ENCODE measurements around the gene ATP6V0D1.
"Not testable (repeated sequence)": the region's sequence is repeated elsewhere in the genome, so short reads cannot be mapped to it uniquely, and the experiment has no call there.

ATP6V0D1 gene

DNA sequence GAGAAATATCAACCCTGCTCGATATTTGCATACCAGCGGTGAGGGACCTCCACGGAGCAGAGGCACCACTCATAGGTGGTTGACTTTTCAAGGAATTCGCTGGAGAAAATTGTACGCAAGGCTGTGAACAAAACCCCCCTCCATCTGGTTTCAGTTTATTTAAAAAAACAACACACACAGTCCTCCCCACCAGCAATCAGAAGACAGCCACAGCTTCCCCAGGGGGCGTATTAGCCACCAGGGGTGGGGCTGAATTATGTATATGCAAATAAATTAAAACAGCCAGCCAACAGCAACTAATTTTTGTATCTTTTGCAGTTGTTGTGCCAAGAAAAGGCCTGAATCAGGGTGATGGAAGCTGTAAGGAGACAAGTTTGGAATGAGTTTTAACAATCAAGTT lies 55.9 kb downstream of the ATP6V0D1 start:
- no peak for DNase-seq

DNA sequence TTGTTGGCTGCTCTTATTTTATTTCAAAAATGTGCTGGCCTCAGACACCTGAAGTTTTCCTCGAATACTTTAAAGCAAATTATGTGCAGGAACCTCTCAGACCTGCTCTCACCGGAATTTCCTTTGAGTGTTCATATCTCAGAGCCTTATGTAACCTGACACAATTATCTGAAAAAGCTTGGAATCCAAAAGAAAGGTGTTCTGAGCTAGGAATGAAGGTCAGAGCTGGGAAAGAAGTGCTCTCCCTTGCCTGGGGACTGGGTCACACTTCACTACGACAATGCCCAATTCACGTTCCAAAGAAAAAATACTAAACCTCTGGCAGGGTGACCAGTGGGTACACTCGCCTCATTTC lies 56.7 kb downstream of the ATP6V0D1 start:
- DNase-seq = no peak

DNA sequence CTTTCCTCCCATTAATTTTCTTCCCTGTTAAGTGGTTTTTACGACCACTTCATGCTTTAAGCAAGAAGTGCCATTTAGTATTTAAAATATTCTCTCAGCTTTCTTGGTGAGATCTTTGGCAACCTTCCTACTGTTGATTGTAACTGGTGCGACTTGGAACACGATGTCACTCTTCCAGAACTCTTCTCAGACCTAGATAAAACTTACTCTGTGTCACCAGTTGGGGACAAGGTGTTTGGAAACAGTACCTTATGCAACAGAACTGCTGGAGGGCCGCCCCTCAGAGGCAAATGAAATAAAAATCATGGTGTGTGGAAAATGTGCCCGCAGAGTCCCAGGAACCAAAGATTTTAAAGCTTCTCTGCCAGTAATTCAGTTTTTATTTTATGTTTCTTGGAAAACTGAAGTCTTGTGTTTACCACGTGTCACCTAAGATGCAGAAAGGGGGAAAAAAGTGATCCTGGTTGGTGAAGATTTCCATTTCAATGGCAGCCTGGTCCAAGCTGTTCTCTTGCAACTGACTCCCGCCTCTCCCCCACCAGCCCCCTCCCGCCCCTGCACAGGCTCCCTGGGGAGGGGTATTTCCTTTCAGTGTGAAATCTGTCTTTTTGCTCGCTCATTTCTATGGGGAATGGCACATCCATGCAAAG lies 57.2 kb downstream of the ATP6V0D1 start:
- DNase-seq = no peak

DNA sequence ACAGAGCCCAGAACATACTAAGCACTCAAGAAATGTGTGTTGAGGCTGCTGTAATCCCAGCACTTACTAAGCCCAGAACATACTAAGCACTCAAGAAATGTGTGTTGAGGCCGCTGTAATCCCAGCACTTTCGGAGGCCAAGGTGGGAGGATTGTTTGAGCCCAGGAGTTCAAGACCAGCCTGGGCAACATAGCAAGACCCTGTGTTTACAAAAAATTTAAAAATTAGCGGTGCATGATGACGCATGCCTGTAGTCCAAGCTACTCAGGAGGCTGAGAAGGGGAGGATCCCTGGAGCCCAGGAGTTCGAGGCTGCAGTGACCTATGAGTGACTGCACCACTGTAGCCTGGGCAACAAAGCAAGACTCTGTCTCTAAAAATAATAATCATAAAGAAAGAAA lies 57.9 kb downstream of the ATP6V0D1 start:
- DNase-seq = no peak

DNA sequence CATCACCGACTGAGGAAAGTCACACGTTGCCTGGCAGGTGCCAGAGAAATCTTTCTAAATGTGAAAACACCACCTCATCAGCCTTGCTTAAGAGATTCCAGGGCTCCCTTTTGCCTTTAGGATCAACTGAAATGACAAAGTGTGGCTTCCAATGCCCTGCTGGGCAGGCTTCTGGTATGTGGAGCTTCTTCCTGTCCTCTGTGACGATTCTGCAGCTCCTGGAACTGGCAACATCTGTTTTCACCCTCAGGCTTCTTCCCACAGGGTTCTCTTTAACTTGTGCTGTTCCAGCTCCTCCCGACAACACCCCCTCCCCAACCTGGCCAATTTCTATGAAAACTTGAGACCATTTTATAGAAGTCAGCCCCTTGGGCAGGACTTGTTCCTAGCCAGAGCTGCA lies 59.9 kb downstream of the ATP6V0D1 start:
- DNase-seq = no peak

DNA sequence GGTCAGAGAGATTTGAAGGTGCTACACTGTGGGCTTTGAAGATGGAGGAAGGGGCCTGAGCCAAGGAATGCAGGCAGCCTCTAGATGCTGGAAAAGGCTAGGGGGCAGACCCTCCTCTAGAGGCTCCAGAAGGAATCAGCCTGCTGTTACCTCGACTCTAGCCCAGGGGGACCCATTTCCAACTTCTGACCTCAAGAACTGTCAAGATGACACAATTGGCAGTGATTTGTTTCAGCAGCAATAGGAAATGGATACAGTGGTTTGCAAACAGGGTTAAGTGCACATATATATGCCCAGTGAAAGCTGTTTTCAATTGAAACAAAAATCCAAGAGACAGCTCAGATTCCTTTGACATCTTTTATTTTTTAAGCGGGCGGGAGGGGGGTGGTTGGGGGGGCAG lies 61.0 kb downstream of the ATP6V0D1 start:
- DNase-seq = no peak

DNA sequence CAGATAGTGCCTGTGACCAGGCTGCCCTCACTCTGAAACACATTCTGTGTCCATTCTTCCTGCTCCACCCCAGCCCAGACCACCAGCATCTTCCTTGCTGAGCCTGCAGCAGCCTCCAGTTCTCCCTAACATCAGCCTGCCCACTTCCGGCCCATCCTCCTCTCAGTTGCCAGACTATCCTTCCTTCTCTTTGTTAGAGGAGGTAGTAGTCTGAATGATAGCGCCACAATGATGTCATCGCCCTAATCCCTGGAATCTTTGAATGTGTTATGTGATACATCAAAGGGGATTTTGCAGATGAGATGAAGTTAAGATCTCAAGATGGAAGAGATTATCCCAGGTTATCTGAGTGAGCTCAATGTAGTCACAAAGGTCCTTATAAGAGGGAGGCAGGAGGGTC lies 61.5 kb downstream of the ATP6V0D1 start:
- no peak for DNase-seq

DNA sequence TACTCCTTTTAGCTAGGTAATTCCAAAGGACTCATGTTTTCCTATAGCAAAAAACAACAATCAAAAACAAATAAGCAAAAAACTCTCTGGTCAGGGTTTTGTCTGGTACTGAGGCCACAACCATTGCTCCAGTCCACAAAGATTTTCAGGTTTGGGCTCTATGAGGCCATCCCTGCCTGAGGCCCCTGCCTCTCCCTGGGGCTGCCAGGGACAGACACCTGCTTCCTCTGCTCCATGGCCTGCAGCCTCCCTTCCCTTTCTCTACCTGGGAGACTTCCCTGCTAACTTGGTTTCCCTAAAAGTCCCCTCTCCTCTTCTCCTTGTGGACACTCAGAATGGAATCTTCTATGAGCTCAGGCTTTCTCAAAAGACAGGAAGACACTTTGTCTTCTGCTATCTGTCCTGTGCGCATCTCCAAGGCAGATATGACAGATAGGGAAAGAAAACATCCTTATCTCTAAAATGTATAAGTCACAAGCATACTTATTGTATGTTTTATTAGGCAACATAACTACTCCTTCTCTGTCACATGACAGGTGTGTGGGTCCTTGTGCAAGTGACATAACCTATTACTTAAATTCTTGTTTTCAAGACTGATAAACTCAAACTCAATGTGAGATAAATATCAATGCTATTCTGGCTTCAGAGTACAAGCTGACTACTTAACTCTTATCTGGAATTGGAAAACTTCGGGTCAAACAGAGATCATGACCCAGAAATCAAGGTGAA lies 63.5 kb downstream of the ATP6V0D1 start:
- no peak for DNase-seq

DNA sequence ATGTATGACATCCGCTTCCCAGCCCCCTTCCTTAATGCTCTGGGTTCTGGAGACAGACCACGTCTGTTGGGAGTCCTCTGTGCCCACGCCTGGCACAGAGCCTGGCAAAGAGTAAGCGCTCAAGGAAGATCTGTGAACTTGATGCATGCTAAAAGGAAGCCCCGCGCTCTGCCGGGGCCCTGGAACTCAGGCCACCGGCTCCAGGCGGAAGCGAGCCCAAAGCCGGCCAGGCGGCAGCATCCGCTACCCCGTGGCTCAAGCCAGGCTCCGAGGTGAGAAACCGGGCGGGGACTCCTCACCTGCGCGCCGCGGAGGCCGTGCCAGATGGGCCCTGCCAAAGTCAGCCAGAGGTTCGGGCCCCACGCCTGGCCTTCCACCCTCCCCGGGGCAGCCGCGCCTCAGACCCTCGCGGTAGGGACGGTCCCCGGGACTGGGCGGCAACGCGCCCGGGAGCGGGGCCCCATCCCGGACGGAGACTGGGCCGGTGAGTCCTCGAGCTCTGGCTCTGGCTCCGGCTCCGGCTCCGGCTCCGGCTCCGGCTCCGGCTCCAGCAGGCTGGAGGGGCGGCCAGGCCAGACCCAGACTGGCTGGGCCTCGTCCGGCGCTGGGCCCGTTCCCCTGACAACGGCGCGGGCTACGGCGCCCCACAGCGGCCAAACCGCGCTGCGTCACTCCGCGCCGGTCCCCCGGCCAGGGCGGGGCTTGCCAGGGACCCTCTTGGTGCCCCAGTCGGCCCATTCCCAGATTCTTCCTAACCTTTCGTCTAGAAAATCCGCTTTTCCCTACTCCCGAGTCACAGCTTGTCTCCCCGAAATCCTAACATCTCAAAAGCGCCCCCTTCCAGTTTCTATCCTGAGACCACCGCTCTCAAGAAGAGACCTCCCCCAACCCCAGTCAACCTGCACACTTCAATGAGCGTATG lies 64.8 kb downstream of the ATP6V0D1 start, which contains the start of gene ZDHHC1:
TSS of gene ZDHHC1 (minus strand) at position 606 of the 922 bp plus-strand sequence. CDS start 8,702 bp downstream, outside the sequence.
- peak; percentile 88 for DNase-seq

DNA sequence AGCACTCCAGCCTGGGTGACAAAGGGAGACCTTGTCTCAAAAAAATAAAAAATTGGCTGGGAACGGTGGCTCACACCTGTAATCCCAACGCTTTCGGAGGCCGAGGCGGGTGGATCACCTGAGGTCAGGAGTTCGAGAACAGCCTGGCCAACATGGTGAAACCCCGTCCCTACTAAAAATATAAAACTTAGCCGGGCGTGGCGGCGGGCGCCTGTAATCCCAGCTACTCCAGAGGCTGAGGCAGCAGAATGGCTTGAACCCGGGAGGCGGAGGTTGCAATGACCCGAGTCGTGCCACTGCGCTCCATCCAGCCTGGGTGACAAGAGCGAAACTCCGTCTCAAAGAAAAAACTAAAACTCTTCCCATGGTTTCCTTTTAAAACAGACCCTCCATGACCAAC lies 65.5 kb downstream of the ATP6V0D1 start:
- DNase-seq = not testable (repeated sequence)

DNA sequence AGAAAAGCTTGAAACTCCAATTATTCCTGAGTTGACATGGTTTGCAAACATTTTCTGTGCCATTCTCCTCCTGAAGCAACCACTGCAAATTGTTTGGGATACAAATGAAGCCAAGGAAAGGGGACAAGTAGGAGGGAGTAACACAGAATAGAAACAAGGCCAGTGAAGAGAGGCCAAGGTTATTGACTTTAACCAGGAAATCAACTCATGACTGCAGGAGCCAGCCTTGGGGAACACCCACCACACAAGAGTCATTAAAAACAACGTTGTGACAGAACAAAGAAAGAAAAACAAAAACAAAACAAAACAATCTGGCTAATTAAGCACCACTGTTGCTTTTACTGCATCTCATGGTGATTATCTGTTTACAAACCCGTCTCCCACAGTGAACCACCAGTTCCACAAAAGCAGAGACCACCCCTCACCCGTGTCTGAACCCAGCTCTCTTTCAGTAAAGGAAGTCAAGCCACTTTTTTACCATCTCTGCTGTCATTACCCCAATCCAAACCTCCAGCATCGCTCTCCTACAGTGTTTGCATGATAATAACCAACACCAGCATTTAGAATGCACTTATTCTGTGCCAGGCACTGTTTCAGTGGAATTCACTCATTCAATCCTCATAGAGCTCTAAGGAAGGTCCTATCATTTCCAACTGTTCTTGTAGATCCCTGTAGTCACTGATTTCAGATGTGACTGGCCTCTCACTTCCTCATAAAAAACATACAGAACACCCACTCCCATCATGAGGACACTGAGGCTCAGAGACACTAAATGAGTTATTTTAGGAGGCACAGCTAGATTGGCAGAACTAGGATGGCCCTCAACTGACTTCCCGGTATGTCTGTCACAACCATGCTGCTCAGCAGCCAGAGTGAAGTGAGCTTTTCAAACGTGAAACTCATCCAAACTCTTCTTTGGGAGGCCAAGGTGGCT lies 66.7 kb downstream of the ATP6V0D1 start:
- DNase-seq = no peak

DNA sequence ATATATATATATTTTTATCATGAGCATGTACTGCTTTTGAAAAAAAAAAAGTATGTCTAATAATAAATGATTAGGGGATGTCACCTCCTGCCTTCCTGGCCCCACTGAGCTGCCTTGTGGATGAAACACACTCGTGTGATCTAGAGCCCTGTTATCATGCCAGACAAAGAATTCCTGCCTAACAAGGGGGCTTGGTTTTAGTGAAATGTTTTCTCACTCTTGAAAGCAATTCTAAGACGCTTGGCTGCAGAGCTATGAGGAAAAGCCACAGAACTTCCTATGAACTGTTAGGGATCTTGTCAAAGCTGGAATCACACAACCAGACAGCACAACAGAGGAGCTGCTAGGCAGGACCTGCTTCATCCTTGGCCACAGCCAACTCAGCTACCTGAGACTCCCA lies 68.7 kb downstream of the ATP6V0D1 start:
- no peak for DNase-seq

DNA sequence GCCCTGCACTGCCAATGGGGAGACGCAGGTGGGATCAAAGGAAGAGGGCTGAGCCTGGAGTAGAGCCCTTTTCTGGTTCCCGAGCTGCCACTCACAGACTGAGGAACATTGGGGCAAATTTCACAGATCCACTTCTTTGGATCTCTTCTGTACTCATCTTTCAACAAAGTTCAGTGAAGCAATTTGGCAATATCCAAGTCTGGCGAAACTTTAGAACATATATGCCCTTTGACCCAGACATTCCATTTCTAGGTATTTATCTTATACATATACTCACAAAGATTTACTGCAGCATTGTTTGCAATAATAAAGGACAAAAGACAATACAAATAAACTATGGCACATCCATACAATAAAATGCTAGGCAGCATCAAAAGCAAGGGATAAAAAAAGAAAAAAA lies 69.6 kb downstream of the ATP6V0D1 start:
- no peak for DNase-seq

DNA sequence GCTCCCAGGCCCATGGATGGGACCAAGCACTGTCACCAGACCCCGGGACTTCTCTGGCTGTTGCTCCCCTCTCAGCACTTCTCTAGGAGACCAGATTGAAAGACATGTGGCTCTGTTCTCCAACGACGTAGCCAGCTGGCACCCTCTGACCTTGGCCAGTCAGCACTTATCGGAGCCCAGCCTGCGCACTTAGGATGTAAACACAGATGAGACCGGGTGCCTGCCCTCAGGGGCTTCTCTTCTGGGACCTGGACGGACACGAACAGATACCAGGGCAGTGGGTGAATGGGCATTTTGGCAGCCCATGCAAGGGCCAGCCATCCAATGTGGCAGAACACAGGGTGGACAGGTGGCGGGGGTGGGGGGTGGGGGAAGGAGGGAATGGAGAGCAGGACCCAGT lies 71.3 kb downstream of the ATP6V0D1 start:
- DNase-seq = no peak

DNA sequence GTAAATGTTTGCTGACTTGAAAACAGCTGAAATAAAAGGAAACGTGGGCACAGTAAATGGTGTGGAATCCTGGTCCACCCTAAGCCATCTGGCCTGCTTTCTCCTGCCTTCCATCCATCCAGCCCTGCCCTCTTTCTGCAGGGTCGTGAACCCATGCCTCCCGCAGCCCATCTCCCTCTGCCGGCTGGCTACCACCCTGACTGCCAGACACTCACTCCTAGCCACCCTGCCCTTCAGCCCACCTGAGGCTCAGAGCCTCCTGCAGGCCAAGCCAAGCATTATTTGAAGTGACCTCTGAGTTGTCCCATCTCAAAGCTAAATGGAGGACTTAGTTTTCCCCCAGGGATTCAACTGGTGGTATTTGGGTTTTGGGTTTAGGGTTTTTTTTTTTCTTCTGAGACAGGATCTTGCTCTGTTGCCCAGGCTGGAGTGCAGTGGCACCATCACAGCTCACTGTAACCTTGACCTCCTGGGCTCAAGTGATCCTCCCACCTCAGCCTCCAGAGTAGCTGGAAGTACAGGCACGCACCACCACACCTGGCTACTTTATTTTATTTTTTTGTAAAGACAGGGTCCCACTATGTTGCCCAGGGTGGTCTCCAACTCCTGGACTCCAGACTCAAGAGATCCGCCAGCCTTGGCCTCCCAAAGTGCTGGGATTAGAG lies 73.0 kb downstream of the ATP6V0D1 start:
- no peak for DNase-seq

DNA sequence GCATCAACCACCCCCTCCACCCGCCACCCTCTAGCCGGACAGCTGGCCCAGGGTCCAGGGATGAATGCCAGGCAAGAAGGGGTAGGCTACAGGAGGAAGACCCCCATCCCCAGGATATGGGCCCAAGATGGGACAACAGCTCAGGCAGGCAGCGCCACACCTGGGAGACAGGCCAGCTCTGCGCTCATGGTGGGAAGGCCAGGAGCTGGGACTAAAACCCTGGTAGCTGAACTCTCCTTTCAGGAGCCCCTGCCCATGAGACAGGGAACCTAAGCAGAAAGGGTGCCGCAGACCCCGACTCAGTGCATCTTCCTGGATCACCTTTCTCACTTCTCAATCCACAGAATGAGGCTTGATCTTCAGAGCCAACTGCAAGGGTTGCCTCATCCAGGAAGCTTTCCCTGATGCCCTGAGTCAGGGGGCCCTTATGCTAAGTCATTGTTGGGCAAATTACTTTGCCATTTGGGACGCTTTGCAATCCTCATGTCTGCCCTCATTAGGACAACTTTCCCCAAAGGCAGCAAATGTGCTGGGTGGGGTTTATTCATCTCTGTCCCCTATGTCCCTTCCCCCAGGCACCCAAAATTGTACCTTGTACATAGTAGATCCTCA lies 73.7 kb downstream of the ATP6V0D1 start:
- DNase-seq = no peak

DNA sequence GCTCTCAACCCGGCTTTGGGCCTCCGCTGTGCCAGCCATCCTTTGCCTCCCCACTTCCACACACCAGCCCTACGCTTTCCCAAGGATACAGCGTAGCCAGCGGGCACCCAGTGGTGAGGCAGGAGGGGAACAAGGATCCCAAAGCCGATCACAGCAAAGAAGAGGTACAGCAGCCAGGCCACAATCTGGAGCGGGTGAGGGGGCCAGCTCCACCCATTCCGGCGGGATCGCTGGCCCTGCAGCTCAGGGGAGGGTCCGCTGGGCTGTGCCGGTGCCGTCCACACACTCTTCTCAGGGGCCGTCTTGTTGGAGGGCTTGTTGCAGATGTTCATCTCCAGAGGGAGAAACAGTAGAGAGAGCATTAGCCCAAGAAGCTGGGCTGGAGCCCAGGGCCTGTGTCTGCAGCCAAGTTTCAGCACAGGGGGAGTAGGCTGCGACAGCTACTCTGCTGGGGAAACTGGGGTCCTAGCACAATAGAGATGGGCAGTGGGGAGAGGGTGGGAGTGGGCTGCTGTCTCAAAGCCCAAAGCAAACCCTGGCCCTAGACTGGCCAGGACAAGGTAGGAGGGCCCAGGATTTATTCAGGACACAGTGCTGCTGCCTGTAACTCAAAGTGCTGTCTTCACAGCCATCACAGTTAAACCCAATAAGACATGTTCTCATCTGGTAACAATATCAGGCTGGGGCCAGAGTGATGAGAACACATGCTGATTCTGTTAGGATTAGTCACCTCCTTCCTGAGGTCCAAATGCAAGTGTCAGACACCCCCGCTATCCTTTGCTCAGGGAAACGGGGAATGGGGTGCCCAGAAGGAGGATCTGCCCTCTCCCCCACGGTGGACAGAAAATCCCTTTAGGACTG lies 74.6 kb downstream of the ATP6V0D1 start:
- DNase-seq = peak; percentile 87

DNA sequence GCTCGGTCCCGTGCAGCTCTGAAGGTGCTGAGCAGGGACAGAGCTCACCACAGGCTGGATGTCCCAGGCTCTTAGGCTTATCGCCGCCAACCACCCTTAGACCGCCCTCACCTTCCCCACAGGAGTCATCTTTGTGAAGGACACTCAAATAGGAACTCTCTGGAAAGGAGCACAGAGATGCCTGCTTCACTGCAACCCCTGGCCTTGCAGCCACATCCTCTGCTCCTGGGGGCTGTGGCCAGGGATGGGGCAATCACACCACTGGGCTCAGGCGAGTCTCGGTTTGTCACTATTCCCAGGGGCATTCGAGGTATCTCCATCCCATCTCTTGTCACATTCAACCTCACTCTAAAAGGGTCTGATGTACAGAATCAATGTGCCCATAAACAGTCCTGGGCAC lies 75.6 kb downstream of the ATP6V0D1 start:
- DNase-seq = no peak

DNA sequence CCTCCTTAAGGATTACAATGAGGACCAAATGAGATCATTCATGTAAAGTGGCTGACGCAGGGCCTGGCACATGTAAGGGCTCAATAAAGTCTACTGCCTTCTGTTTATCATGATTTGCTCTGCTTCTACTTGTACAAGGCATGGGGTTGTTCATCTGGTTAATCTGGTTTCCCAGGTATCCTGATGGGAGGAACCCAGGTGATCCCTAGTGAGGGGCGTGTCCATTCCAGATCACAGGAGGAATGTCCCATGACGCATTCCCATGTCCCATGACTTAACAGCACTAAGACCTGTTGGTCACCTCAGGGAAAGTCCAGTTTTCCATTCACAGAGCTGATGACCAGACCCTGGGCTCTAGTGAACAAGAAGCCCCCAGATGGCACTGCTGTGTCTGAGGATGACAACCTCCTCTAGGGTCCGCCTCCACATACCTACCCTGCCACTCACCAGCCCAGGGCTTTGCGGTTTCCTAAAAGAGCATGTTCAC lies 76.2 kb downstream of the ATP6V0D1 start:
- DNase-seq = no peak

DNA sequence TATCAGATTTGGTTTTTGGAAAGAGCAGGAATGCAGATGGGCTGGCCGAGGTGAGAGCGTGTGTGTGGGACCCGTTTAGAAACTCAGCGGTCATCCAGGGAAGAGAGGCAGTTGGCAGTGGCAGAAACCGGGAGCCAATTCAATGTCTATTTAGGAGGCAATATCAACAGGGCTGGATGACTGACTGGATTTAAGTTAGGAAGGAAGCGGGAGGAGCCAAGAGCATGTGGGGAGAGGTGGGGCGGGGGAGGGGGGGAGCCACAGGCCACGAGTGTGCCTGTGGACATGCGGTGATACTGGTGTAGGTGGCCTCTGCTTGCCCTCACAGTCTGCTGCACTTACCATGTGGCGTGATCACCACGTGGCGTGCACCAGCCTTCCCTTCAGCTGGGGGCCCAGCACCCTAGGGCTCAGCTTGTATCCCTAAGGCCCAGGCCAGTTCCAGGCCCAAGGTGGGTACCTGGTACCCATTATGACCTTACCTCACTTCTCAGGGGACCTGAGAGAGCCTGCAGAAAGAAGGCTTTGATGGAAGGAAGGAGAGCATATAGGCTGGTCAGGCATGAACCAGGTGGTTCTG lies 76.9 kb downstream of the ATP6V0D1 start:
- no peak for DNase-seq

All from femur (tissue), 1 donor.